ENCODE results near the gene CDH24.
"Not testable (repeated sequence)": the region's sequence is repeated elsewhere in the genome, so short reads cannot be mapped to it uniquely, and the experiment has no call there.

CDH24 gene

GRCh38 chr14:23006188-23006534 is 51.2 kb downstream of the CDH24 start:
- no peak overlapping the region for H3K4me3 ChIP-seq (ENCODE audit: low read depth, low read length)
- no peak for TF ChIP-seq CTCF (IDR thresholded peaks at IDR 0.05; ENCODE audit: borderline replicate concordance, insufficient read depth, low read depth, low read length)

- no peak overlapping the region for H3K4me3 ChIP-seq (ENCODE audit: low read depth, low read length)
- TF ChIP-seq CTCF (IDR thresholded peaks at IDR 0.05; ENCODE audit: borderline replicate concordance, insufficient read depth, low read depth, low read length), result no peak
Measured at GRCh38 chr14:23005451-23006187, 51.7 kb downstream of the CDH24 start.

GRCh38 chr14:23004274-23004673 is 53.0 kb downstream of the CDH24 start:
- H3K4me3 ChIP-seq (ENCODE audit: low read depth, low read length), result not testable (repeated sequence)

GRCh38 chr14:23002592-23002991 is 54.7 kb downstream of the CDH24 start:
- TF ChIP-seq CTCF (IDR thresholded peaks at IDR 0.05; ENCODE audit: borderline replicate concordance, insufficient read depth, low read depth, low read length), result no peak
- no peak overlapping the region for H3K4me3 ChIP-seq (ENCODE audit: low read depth, low read length)

GRCh38 chr14:23000860-23001259 is 56.5 kb downstream of the CDH24 start:
- H3K4me3 ChIP-seq (ENCODE audit: low read depth, low read length), result no peak overlapping the region
- TF ChIP-seq CTCF (IDR thresholded peaks at IDR 0.05; ENCODE audit: borderline replicate concordance, insufficient read depth, low read depth, low read length), result no peak

- no peak for TF ChIP-seq CTCF (IDR thresholded peaks at IDR 0.05; ENCODE audit: borderline replicate concordance, insufficient read depth, low read depth, low read length)
- H3K4me3 ChIP-seq (ENCODE audit: low read depth, low read length), result no peak overlapping the region
Measured at GRCh38 chr14:22998329-22999012, 58.8 kb downstream of the CDH24 start.

GRCh38 chr14:22997676-22998323 is 59.5 kb downstream of the CDH24 start:
- TF ChIP-seq CTCF (IDR thresholded peaks at IDR 0.05; ENCODE audit: borderline replicate concordance, insufficient read depth, low read depth, low read length), result no peak
- no peak overlapping the region for H3K4me3 ChIP-seq (ENCODE audit: low read depth, low read length)
